Ovary (tissue), 9 donors: ENCODE measurements around the gene CNOT6L. TPM values are rescaled to one million over a fixed set of nuclear protein-coding genes. Genes with fewer than 3 reads are reported as not detected.

ENCODE experiments used
- DNase-seq, 5 donors: peaks; one replicate each; pipeline ENCODE4 v3.0.0-alpha.2; 2019 to 2020
- H3K27ac ChIP-seq, 2 donors: fragments of 200-600 bp; one replicate each; pipeline versions ENCODE4 v1.5.1 to v1.8.0; 2019 to 2022
- H3K27me3 ChIP-seq: fragments of 200-600 bp; one replicate; pipeline ENCODE4 v1.8.0; 2022
- H3K36me3 ChIP-seq: fragments of 200-600 bp; sonication (generic); one replicate; pipeline ENCODE4 v1.5.1; 2019
- H3K4me1 ChIP-seq: one replicate; pipeline ENCODE4 v1.8.1; 2013; ENCODE audit warnings: mild to moderate bottlenecking, moderate library complexity; ENCODE audit not compliant: insufficient read depth
- H3K4me3 ChIP-seq: fragments of 200-600 bp; sonication (generic); one replicate; pipeline ENCODE4 v1.5.1; 2017
- H3K9me3 ChIP-seq, 2 donors: fragments of 200-600 bp in 1 of 2; sonication (generic) in 1 of 2; one replicate each; pipeline versions ENCODE4 v1.5.1 to v1.8.1; 2013 to 2019; ENCODE audit warnings: mild to moderate bottlenecking in 1 of 2, moderate library complexity in 1 of 2
- EP300 ChIP-seq: sonication (generic); formaldehyde crosslinking; IDR thresholded peaks from one replicate; pipeline ENCODE4 v1.6.1; 2017; ENCODE audit warnings: antibody characterized with exemption
- POLR2A ChIP-seq: fragments of 450-650 bp; IDR thresholded peaks from one replicate; pipeline ENCODE4 v1.6.1; 2017; ENCODE audit warnings: antibody characterized with exemption, mild to moderate bottlenecking, moderate library complexity
- WGBS, 3 donors: extraction: QIAGEN DNeasy Blood & Tissue Kit in 1 of 3; methylation state at CpG; one replicate each; pipeline versions ENCODE4 v1.1.5 to v1.1.7; 2013 to 2017; 5-methylcytosine and 5-hydroxymethylcytosine counted together
- intact Hi-C, 4 donors: fragments of 100-400 bp; cut with DNase I; formaldehyde crosslinking; loops; one replicate each; pipeline versions ENCODE4 v1.11.0 to v1.15.1; 2022 to 2023
- polyA plus RNA-seq, 2 donors: library from polyadenylated mRNA; stranded (reverse); fragments of 200-250 nt in 1 of 2; fragments of 350-450 nt in 1 of 2; fragmentation: Illumina TruSeq in 1 of 2; extraction: RNeasy Lipid Tissue Mini Kit (QIAGEN cat#74804) in 1 of 2; gene quantifications; one replicate each; pipeline ENCODE4 v1.2.3, GENCODE V29; 2013 to 2014
- total RNA-seq, 7 donors: library from RNA; depleted of rRNA in 2 of 7; stranded (reverse); fragments of >200 nt in 2 of 7; fragmentation: NEBNext Ultra II Directional in 3 of 7; extraction: Animal tissue kit (Norgen Biotek cat#: 25700) in 3 of 7; gene quantifications; one replicate each; pipeline versions ENCODE4 v1.1.0 to v1.2.4, GENCODE V29; 2016 to 2023
- TF ChIP-seq, protein P1 (sequence below), 3 donors: fragments of 450-650 bp in 2 of 3; fragments of 200-600 bp in 1 of 3; IDR thresholded peaks; one replicate each; pipeline versions ENCODE4 v1.5.1 to v1.8.0; 2016 to 2022; ENCODE audit warnings: antibody characterized with exemption in 3 of 3, mild to moderate bottlenecking in 1 of 3
- donor health status: DM: no; HTN: no; CAD: no; lungs with moderate emphysema.
- donor health status: DM: no; HTN: no; CAD: no.
- donor health status: Bipolar disorder and iron deficiency.
- donor health status: DM: yes; HTN: yes; CAD: no.
- donor health status: DM: no; HTN: no; CAD: no.
- donor health status: DM: yes; HTN: yes; CAD: no.

CNOT6L gene
- total and polyA plus RNA-seq, 9 donors: 7.7 to 58.6 (median 47.0) TPM

DNA sequence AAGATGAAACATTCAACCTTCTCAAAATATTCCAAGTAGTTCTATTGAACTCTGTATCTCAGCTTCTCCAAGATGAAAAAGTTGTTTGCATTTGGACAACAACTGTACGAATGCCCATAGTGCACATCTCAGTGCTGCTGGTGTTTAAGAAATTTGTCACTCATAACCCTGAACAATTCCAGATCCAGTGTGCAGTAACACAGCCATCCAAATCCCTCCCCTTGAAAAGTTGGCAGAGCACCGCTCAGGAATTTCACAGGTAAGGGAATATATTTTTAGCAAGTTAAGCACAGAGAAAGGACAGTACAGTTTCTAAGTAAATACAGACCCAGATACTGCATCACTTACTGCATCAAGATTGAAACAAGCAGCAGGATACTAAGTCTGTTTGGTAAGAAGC lies 104.7 kb downstream of the CNOT6L start:
- Histone ChIP-seq H3K36me3 (no peaks in the 10 kb centered on the region), H3K27me3 (no peaks in the 10 kb centered on the region), H3K4me1 (no peaks in the 10 kb centered on the region), H3K9me3 (no peaks in the 10 kb centered on the region), H3K27ac (no peak overlapping the region), H3K4me3 (no peak overlapping the region)
- TF ChIP-seq EP300 (no peak), POLR2A (no peak)
- TF ChIP-seq, protein P1, sequence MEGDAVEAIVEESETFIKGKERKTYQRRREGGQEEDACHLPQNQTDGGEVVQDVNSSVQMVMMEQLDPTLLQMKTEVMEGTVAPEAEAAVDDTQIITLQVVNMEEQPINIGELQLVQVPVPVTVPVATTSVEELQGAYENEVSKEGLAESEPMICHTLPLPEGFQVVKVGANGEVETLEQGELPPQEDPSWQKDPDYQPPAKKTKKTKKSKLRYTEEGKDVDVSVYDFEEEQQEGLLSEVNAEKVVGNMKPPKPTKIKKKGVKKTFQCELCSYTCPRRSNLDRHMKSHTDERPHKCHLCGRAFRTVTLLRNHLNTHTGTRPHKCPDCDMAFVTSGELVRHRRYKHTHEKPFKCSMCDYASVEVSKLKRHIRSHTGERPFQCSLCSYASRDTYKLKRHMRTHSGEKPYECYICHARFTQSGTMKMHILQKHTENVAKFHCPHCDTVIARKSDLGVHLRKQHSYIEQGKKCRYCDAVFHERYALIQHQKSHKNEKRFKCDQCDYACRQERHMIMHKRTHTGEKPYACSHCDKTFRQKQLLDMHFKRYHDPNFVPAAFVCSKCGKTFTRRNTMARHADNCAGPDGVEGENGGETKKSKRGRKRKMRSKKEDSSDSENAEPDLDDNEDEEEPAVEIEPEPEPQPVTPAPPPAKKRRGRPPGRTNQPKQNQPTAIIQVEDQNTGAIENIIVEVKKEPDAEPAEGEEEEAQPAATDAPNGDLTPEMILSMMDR (IDR thresholded peaks at IDR 0.05): no peak
- WGBS, 3 donors: 91 to 96% (median 92%) methylated on average over 2 of the region's 2 CpGs
- DNase-seq: no peak
- intact Hi-C loops: no loop called here

DNA sequence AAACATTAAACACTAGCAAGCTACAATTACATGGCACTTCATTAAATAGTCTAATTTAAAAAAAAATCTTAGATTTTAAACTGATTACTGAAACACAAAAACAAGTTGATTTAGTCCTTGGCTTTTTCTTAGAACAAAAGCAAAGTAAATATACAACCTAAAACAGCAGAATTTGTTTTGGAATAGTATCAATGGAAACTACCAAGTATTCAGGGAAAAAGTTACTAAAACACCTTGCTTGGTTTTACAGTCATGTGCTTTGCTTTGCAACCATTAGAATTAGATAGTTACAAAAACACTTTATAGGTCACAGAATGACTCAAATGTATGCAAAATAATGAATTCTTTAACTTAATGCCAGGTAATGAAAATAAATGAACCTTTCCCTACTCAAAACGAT lies 105.3 kb downstream of the CNOT6L start:
- 88 to 98% (median 94%) methylated on average over 1 of the region's 1 CpG for WGBS, 3 donors

DNA sequence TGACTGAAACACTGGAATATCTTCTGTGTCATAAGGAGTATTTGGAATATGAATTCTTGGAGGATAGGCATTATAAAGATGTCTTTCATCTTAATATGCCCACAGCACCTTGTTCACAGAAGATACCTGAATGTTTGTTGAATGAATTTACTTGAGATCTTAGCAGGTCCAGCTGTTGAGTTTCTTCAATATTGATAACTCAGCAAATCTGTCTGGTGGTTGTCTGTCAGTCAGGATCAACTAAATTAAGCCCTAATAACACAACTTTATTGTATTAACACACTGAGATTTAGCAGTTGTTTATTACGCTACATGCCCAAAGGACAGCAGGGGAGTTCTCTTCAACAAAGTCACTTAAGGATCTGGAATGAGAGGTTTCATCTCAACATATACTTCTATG lies 106.5 kb downstream of the CNOT6L start:
- intact Hi-C loops: no loop called here
- Histone ChIP-seq H3K27me3 (no peaks in the 10 kb centered on the region), H3K36me3 (no peaks in the 10 kb centered on the region), H3K4me3 (no peak overlapping the region), H3K9me3 (no peaks in the 10 kb centered on the region), H3K4me1 (no peaks in the 10 kb centered on the region), H3K27ac (no peak overlapping the region)
- 100% methylated on average over 1 of the region's 1 CpG for WGBS, 3 donors
- TF ChIP-seq POLR2A (no peak), EP300 (no peak)
- TF ChIP-seq, protein P1 (IDR thresholded peaks at IDR 0.05): no peak
- no peak for DNase-seq

More for the DNA sequence above, 105.3 kb downstream of the CNOT6L start:
- no peaks in the 10 kb centered on the region for H3K36me3 ChIP-seq
- DNase-seq: no peak
- no peak overlapping the region for H3K27ac ChIP-seq
- H3K4me3 ChIP-seq: no peak overlapping the region
- no peaks in the 10 kb centered on the region for H3K9me3 ChIP-seq
- no peaks in the 10 kb centered on the region for H3K4me1 ChIP-seq
- no peaks in the 10 kb centered on the region for H3K27me3 ChIP-seq
- TF ChIP-seq POLR2A (no peak), EP300 (no peak)
- TF ChIP-seq, protein P1 (IDR thresholded peaks at IDR 0.05): no peak
- intact Hi-C loops: no loop called here

DNA sequence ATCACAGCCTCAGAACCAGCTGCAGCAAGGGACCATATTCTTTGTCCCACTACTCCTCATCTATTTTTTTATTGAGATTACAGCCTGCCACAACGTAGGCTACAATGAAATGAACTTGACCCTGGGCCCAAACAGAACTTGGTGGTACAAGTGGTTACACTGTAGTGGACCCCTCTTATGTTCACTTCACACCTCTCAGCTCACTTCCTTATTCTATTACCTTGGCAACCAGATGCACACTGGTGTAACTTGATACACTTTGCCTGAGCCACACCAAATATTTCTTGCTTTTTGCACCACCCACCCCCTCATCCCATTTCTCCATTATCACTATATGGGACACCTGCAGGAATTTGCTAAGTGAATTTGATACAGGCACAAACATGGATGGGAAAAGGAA lies 107.7 kb downstream of the CNOT6L start:
- no peak overlapping the region for H3K4me3 ChIP-seq
- no peaks in the 10 kb centered on the region for H3K9me3 ChIP-seq
- DNase-seq: no peak
- WGBS, 3 donors: 57 to 60% (median 57%) methylated on average over 1 of the region's 1 CpG
- TF ChIP-seq POLR2A: no peak
- TF ChIP-seq, protein P1 (IDR thresholded peaks at IDR 0.05): no peak
- H3K27ac ChIP-seq: no peak overlapping the region
- intact Hi-C loops: no loop called here
- no peaks in the 10 kb centered on the region for H3K4me1 ChIP-seq
- no peaks in the 10 kb centered on the region for H3K36me3 ChIP-seq
- H3K27me3 ChIP-seq: no peaks in the 10 kb centered on the region

DNA sequence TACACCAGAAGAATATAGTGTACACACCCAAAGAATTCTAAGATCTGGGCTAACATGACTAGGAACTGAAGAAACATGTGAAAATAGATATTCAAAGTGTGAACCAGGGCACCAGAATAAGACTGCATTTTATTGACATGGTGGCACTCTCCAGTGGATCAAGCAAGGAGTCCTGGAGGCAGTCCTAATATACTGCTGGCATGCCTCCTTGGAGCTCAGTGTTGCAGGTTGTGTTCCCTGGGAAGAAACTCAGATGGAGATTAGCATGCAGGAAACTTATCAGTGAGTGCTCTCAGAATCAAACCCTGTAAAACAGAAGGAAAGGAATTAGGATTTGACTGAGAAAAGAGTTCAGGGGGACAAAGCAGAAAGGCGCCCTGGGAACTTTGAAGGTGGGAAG lies 108.5 kb downstream of the CNOT6L start:
- TF ChIP-seq POLR2A (no peak), EP300 (no peak)
- TF ChIP-seq, protein P1 (IDR thresholded peaks at IDR 0.05): no peak
- Histone ChIP-seq H3K4me1 (no peaks in the 10 kb centered on the region), H3K36me3 (no peaks in the 10 kb centered on the region), H3K27ac (no peak overlapping the region), H3K27me3 (no peaks in the 10 kb centered on the region), H3K4me3 (no peak overlapping the region), H3K9me3 (no peaks in the 10 kb centered on the region)
- no peak for DNase-seq
- intact Hi-C loops: no loop called here
- 88 to 100% (median 96%) methylated on average over 1 of the region's 1 CpG for WGBS, 3 donors
